Right lung (tissue), 5 donors: ENCODE measurements around the gene TTC27. TPM values are rescaled to one million over a fixed set of nuclear protein-coding genes. Genes with fewer than 3 reads are reported as not detected.
"Not testable (repeated sequence)": the region's sequence is repeated elsewhere in the genome, so short reads cannot be mapped to it uniquely, and the experiment has no call there.

Experiments used
- DNase-seq, 2 donors: peaks; one replicate each; pipeline ENCODE4 v3.0.0-alpha.2; 2013
- polyA plus RNA-seq, 5 donors: library from polyadenylated mRNA; unstranded; fragments of 120-200 nt; gene quantifications; one replicate each; pipeline versions ENCODE4 v1.2.1 to v1.2.3, GENCODE V29; 2013; ENCODE audit warnings: inconsistent platforms in 1 of 5, low replicate concordance in 1 of 5; ENCODE audit not compliant: insufficient read length in 5 of 5, insufficient read depth in 1 of 5

TTC27 gene
- polyA plus RNA-seq, 5 donors: 16.8 to 26.4 (median 25.7) TPM

- DNase-seq: no peak
Observed at GRCh38 chr2:32752952-32753351, 125.1 kb downstream of the TTC27 start.

GRCh38 chr2:32754676-32755075, 126.8 kb downstream of the TTC27 start:
- DNase-seq: not testable (repeated sequence)

DNA sequence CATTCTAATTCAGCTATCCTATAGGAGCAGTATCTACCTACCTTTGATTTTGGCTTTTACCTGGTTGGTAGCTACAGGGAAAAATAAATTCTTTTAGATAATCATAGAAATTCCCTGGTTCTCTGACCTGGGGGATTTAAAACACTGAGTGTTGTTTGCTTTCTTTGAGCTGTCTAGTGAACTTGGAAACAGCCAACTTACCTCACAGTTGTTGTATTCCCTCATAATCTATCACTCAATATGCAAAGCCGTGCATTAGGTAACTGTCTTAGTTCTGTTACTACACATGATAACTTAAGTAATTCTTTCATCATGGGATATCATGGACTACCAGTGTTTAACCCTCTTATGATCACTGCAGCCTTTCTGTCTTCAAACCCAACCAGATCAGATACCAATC, 127.8 kb downstream of the TTC27 start:
- DNase-seq: no peak

GRCh38 chr2:32756074-32756727, 128.4 kb downstream of the TTC27 start:
- DNase-seq: no peak

- DNase-seq: no peak
Observed at GRCh38 chr2:32758232-32758631, 130.4 kb downstream of the TTC27 start.

GRCh38 chr2:32760628-32761027, 132.8 kb downstream of the TTC27 start:
- no peak for DNase-seq

DNA sequence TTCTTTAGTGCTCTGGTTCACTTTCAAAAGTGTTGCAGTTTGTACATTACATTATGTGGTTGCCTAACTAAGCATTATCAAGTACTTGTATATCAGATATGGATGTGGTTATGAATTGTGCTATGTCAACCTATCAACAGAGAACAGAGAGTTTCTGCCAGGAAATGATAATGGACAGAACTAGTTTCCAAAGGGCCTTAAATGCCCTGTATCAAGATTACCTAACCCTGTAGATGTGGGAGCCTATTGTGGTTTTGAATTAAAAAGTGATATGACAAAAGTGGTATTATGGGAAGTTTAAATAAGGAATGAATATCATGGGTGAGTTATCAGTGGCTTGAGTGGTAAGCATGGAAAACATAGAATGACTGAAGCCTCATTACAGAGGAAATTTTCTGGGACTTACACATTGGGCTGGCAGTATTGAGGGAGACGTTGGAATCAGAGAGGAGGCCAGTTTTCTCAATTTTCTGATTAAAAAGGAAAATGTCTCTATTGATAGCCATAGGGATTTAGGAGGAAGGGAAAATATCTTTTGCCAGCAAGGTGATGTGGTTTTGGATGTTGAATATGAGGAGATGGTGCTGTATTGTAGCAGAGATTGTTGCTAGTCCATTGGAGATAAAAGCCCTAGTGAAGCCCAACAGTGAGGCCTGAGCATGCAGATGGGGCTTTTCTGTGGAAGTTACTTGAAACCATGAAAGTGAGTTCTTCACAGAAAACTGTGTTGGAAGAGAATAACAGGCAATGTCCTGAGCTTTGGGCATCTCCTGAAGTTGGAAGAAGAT, 140.7 kb downstream of the TTC27 start:
- no peak for DNase-seq

DNA sequence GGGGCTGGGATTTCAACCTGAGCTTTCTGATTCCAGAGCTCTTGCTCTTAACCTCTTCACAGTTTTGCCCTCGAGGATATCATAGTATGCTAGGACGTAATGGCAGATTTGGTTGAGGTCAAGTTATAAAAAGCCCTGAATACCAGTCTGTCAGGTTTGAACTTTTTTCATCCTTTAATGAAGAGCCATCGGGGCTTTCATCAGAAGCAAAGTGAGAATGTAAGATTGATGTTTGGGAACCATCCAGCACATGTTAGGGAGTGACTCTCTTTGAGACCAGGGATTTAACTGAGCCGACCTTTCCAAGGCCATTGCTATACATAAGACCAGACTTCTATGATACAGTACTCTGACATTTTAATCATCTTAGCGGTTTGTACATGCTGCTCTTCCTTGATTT, 142.5 kb downstream of the TTC27 start:
- DNase-seq: no peak

GRCh38 chr2:32772638-32773447, 145.0 kb downstream of the TTC27 start:
- peak; percentile 38 to 43 for DNase-seq

DNA sequence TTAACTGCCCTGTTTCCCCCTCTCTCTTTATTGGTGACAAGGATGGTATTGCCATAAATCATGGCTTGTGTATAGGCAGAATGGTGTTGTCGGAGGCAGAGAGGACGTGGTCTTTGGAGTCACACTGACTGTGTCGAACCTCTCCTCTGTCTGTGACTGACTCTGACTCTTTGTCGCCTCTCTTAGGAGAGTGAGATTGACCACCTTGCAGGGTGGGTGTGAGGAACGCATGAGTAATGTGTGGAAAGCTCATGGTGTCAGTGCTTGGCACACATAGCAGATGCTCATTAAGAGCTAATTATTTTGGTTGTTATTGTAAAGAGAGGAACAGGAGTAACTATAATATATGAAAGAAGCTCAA, 145.6 kb downstream of the TTC27 start:
- DNase-seq: no peak

- DNase-seq: no peak
Observed at GRCh38 chr2:32775954-32776353, 148.1 kb downstream of the TTC27 start.

GRCh38 chr2:32777714-32778113, 149.9 kb downstream of the TTC27 start:
- DNase-seq: no peak

GRCh38 chr2:32780961-32781360, 153.1 kb downstream of the TTC27 start:
- DNase-seq: no peak

DNA sequence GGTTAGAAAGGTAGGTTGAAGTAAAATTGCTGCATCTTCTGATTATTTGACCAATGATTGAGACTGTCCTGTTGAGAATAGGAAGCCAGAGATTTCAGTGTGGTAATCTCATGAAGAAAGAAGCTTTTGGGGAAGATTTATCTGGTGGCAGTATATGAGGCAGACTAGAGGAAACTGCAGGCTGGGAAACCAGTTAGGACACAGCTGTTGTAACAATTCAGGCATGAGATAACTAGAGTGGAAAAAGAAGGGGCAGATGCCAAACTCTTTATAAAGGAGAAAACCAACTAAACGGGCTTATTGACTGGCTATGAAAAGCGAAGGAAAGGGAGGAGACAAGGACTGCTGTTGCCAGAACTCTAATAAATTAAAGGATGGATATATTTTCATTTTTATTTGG, 155.6 kb downstream of the TTC27 start:
- no peak for DNase-seq

DNA sequence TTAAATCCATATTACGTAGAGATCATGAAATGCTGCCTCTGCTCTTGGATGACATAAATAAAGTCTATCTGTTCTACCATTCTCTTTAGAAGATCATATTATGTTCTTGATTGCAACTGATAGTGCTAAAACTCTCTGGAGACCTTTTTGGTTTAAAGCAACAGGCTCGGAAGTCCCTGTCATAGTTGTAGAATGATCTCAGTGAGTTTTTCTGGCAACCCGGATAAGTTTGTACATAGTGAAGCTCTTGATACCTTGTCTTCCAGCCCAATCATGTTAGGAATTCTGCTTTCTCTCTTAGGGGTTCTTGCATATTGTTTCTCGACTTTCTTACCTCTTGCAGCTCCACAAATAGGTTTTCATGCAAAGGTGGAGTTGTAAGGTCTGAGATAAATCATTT, 156.1 kb downstream of the TTC27 start:
- no peak for DNase-seq

DNA sequence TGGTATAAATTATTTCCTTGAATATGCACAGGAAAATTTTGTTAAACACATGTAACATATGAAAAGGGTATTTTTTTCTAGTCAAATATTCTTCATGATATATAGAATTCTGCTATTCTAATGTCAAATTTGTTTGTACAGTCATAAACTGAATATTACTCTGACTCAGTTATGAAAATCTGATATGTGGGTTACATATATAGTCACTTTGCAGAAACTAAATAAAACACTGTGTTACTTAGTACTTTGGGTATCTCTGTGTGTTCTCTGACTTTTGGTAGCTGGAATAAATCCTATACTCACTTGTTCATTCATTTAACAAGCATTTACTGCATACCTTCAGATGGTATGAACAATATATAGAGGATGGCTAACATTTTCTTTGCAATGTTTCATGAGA, 159.4 kb downstream of the TTC27 start:
- DNase-seq: no peak

DNA sequence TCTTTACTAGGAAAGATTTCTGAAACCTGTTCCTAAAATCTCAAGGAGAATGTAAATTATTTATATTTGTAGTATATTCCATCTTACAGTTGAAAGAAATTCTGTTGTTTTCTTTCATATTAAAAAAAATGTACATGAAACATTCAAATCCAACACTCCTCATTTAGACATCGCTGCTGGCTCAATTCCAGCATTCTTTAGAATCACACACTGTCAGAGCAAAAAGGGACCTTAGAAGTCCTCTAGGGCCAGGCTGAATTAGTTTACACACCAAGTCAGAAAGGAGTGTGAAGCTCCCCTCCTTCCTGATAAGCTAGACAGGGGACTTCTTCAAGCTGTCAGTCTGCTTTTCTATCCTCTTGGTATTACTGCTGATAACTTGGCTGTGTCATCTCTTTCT, 160.3 kb downstream of the TTC27 start:
- DNase-seq: no peak

- no peak for DNase-seq
Observed at GRCh38 chr2:32792416-32792815, 164.6 kb downstream of the TTC27 start.

- DNase-seq: no peak
Observed at GRCh38 chr2:32798829-32799228, 171.0 kb downstream of the TTC27 start.

GRCh38 chr2:32801741-32802140, 173.9 kb downstream of the TTC27 start:
- no peak for DNase-seq

GRCh38 chr2:32802877-32803276, 175.0 kb downstream of the TTC27 start:
- no peak for DNase-seq

DNA sequence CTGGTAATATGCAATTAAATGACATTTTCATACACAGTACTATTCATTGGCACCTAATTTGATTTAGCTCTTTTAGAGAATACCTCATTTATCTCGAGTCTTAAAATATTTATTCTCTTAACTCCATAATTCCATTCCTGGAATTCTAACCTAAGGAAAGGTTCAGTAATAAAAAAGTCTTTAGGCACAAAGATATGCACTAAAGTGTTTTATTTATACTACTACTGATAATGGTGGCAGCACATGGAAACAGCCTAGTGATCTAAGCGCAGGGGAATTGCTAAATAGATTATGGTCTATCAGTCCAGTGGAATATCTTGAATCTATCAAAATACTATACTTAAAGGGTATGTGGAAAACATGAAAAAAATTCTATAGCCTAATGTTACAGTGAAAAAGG, 176.4 kb downstream of the TTC27 start:
- no peak for DNase-seq
